ENCODE measurements around the gene ST6GALNAC6.

Gene ST6GALNAC6

GRCh38 chr9:127866535-127866934 lies 32.9 kb downstream of the ST6GALNAC6 start:
- no peak overlapping the region for H3K4me3 ChIP-seq (ENCODE audit: low read depth, low read length)
- DNase-seq (ENCODE audit: low read depth), result no peak
- no peak for TF ChIP-seq POLR2A (IDR thresholded peaks at IDR 0.05; ENCODE audit: extremely low read depth, insufficient read length)
- no peak for TF ChIP-seq MYC (IDR thresholded peaks at IDR 0.05; ENCODE audit: low read depth, low read length)
- TF ChIP-seq, protein P1, sequence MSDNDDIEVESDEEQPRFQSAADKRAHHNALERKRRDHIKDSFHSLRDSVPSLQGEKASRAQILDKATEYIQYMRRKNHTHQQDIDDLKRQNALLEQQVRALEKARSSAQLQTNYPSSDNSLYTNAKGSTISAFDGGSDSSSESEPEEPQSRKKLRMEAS (IDR thresholded peaks at IDR 0.05; ENCODE audit: low read depth, low read length), result no peak
- TF ChIP-seq CTCF (IDR thresholded peaks at IDR 0.05; ENCODE audit: low read depth, low read length), result no peak

GRCh38 chr9:127865645-127866464 lies 33.5 kb downstream of the ST6GALNAC6 start:
- TF ChIP-seq POLR2A (IDR thresholded peaks at IDR 0.05; ENCODE audit: extremely low read depth, insufficient read length), result no peak
- no peak for TF ChIP-seq CTCF (IDR thresholded peaks at IDR 0.05; ENCODE audit: low read depth, low read length)
- TF ChIP-seq MYC (IDR thresholded peaks at IDR 0.05; ENCODE audit: low read depth, low read length), result no peak
- TF ChIP-seq, protein P1 (IDR thresholded peaks at IDR 0.05; ENCODE audit: low read depth, low read length), result no peak
- no peak for DNase-seq (ENCODE audit: low read depth)
- no peak overlapping the region for H3K4me3 ChIP-seq (ENCODE audit: low read depth, low read length)

DNA sequence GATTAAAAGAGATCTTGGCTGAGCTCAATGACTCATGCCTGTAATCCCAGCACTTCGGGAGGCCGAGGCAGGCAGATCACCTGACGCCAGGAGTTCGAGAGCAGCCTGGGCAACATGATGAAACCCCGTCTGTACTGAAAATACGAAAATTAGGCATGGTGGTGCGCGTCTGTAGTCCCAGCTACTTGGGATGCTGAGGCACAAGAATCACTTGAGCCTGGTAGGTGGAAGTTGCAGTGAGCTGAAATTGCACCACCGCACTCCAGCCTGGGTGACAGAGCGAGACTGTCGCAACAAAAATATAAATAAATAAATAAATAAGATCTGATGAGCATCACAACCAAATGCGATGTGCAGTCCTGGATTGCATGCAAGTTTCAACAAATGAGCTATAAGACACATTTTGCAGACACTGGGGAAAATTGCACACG lies 36.2 kb downstream of the ST6GALNAC6 start:
- peak; percentile 46 for DNase-seq (ENCODE audit: low read depth)
- H3K4me3 ChIP-seq (ENCODE audit: low read depth, low read length), result no peak overlapping the region
- TF ChIP-seq MYC (IDR thresholded peaks at IDR 0.05; ENCODE audit: low read depth, low read length) (no peak), CTCF (IDR thresholded peaks at IDR 0.05; ENCODE audit: low read depth, low read length) (no peak), POLR2A (IDR thresholded peaks at IDR 0.05; ENCODE audit: extremely low read depth, insufficient read length) (no peak)
- TF ChIP-seq, protein P1 (IDR thresholded peaks at IDR 0.05; ENCODE audit: low read depth, low read length), result no peak

- H3K4me3 ChIP-seq (ENCODE audit: low read depth, low read length), result no peak overlapping the region
- peak; percentile 95 for DNase-seq (ENCODE audit: low read depth)
- peak; percentile 14 for TF ChIP-seq POLR2A (IDR thresholded peaks at IDR 0.05; ENCODE audit: extremely low read depth, insufficient read length)
- no peak for TF ChIP-seq CTCF (IDR thresholded peaks at IDR 0.05; ENCODE audit: low read depth, low read length)
- TF ChIP-seq MYC (IDR thresholded peaks at IDR 0.05; ENCODE audit: low read depth, low read length), result peak; percentile 99
- TF ChIP-seq, protein P1 (IDR thresholded peaks at IDR 0.05; ENCODE audit: low read depth, low read length), result peak; percentile 98
Measured at GRCh38 chr9:127862075-127863011, 37.1 kb downstream of the ST6GALNAC6 start.

DNA sequence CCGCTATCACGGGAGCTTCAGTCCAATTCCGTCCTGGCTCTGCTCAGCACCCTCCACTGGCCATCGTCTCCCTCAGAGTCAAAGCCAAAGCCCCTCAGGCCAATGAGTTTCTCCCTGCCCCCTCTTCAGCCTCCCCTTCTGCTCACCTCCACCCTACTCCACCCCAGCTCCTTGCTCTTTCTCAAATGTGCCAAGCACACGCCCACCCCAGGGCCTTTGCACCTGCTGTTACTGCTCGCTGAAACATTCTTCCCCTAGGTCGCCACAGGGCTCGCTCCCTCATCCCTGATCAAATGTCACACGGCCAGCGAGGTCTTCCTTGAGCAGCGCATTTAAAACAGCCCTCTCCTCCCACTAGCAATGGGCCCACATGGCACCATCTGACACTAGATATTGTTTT lies 38.6 kb downstream of the ST6GALNAC6 start:
- no peak overlapping the region for H3K4me3 ChIP-seq (ENCODE audit: low read depth, low read length)
- no peak for TF ChIP-seq MYC (IDR thresholded peaks at IDR 0.05; ENCODE audit: low read depth, low read length)
- TF ChIP-seq, protein P1 (IDR thresholded peaks at IDR 0.05; ENCODE audit: low read depth, low read length), result no peak
- no peak for TF ChIP-seq CTCF (IDR thresholded peaks at IDR 0.05; ENCODE audit: low read depth, low read length)
- TF ChIP-seq POLR2A (IDR thresholded peaks at IDR 0.05; ENCODE audit: extremely low read depth, insufficient read length), result no peak
- no peak for DNase-seq (ENCODE audit: low read depth)
